VCaP (cell line): ENCODE results near the gene BSND.

Source experiments
- H3K27ac ChIP-seq: fragments of 450-650 bp; 2 replicates; pipeline ENCODE4 v1.5.1; 2017
- TF ChIP-seq, protein P1 (sequence below): fragments of 450-650 bp; conservative IDR thresholded peaks from 2 replicates; pipeline ENCODE4 v1.5.1; 2017; ENCODE audit warnings: mild to moderate bottlenecking, moderate library complexity

The BSND gene

DNA sequence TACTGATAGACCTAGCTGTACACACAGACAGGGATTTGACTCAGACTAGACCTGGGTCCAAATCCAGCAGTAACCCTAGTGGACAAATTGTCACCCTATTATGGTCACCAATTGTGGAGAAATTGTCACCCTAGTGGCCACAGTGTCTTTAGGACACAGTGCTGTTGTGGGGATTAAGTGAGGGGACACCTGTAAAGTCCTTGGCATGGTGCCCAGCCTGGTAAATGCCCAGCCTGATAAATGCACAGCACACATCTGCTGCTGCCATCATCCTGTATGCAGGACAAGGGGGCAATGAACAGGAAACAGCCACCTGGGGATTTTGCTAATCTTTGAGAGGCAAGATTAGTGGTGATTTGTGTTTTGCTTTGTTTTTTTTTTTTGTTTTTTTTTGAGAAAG, 16.0 kb upstream of the BSND start:
- H3K27ac ChIP-seq, result no peak overlapping the region
- TF ChIP-seq, protein P1, sequence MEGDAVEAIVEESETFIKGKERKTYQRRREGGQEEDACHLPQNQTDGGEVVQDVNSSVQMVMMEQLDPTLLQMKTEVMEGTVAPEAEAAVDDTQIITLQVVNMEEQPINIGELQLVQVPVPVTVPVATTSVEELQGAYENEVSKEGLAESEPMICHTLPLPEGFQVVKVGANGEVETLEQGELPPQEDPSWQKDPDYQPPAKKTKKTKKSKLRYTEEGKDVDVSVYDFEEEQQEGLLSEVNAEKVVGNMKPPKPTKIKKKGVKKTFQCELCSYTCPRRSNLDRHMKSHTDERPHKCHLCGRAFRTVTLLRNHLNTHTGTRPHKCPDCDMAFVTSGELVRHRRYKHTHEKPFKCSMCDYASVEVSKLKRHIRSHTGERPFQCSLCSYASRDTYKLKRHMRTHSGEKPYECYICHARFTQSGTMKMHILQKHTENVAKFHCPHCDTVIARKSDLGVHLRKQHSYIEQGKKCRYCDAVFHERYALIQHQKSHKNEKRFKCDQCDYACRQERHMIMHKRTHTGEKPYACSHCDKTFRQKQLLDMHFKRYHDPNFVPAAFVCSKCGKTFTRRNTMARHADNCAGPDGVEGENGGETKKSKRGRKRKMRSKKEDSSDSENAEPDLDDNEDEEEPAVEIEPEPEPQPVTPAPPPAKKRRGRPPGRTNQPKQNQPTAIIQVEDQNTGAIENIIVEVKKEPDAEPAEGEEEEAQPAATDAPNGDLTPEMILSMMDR, result peak; percentile 37; the same call in 1 of the 2 replicates

DNA sequence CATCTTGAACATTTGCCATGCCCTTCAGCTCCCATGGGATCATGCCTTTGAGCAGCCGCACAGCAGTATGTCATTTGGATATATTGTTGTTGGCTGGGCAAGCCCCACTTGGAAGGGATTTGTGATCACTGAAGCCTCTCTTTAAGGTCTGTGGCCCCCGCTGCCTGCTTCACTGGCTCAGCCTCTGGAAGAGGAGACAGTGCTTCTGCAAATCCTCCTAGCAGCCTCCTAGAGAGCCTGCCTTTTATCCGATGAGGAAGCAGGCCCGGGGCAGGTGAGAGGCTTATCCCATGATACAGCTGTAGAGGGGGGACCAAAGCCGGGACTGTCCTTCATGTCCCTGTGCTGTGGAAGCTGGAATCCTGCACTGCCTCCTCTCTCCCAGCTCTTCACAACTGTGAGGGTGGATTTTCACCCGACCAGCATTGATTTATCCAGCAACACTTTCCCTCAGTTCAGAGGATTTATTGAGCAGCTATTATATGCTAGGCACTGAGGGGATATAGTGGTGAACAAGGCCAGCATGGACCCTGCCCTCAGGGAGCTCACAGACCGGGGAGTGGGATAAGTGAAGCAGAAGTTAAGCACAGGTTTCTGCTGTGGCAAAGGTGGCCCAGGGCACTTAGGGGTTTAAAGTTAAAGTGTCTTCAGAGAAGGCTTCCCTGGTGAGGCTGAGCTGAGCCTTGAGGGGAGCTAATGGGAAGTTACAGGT, 14.4 kb upstream of the BSND start:
- H3K27ac ChIP-seq, result no peak overlapping the region
- TF ChIP-seq, protein P1, result no peak

DNA sequence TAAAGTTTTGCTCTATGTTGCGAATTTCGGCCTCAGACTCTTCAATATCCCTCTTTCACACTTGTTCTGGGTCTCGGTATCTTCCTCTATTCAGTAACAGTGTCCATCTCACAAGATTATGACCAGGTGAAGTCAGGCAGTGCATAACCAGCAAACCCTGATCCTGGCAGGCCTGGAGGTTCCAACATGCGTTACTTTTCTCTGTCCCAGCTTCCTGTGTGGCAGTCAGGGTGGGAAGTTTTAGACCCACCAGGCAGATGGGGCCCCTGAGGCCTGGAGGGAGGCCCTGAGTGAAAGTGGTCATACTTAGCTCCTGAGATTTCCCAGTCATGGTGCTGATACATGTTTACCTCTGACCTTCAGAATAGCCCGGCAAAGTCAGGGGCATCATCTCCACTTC, 13.2 kb upstream of the BSND start:
- no peak overlapping the region for H3K27ac ChIP-seq
- TF ChIP-seq, protein P1, result no peak

- no peak overlapping the region for H3K27ac ChIP-seq
- TF ChIP-seq, protein P1, result no peak
Observed at GRCh38 chr1:54986025-54986424, 12.7 kb upstream of the BSND start.

GRCh38 chr1:54986533-54986932, 12.2 kb upstream of the BSND start:
- TF ChIP-seq, protein P1, result no peak
- no peak overlapping the region; the same call in 1 of the 2 replicates for H3K27ac ChIP-seq

GRCh38 chr1:54987427-54987826, 11.3 kb upstream of the BSND start:
- TF ChIP-seq, protein P1, result no peak
- peak overlapping the region; percentile 59; the same call in 1 of the 2 replicates for H3K27ac ChIP-seq

GRCh38 chr1:54987919-54988705, 10.6 kb upstream of the BSND start:
- TF ChIP-seq, protein P1, result no peak
- peak overlapping the region; percentile 59; the same call in 1 of the 2 replicates for H3K27ac ChIP-seq
